ENCODE data around the gene NOL3. TPM values are rescaled to one million over a fixed set of nuclear protein-coding genes. Genes with fewer than 3 reads are reported as not detected.

Gene NOL3
- total and polyA plus RNA-seq, 2 donors (not counting 3 experiments of a cell fraction or from before 2014, with no cell fraction given), result 16.0 to 19.4 TPM

DNA sequence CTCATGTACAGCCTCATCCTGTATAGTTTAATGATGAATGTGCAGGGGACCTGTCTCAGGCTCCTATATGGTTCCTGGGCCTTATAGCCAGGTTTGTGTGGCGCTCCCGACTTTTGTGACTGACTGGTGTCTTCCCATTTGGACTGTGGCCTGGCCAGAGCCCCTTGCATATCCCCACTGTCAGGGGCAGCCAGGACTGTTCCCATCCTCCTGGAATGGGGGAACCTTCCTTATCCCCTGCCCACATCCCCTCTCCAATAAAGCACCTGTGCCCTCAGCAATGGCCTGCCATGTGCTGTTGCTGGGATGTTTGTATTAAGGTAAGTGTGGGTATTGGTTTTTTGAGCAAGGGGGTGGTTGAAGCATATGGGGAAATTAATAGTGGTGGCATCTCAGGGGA, 22.1 kb upstream of the NOL3 start:
- no peak for FAIRE-seq
- CTCF ChIA-PET, result interaction anchor here (1.0 to 1.5 kb wide), 2 partner anchors 37 to 66 kb away, joined by 3 to 4 read pairs; no protein-coding TSS in a partner anchor

More for the DNA sequence above, 22.1 kb upstream of the NOL3 start:
- Histone ChIP-seq H4K20me1 (replicated peaks; ENCODE audit: control insufficient read depth, extremely low read depth, insufficient read depth, low read length) (no peaks in the 10 kb centered on the region), H3K79me2 (ENCODE audit: control insufficient read depth, insufficient read depth, low read length) (no peaks in the 10 kb centered on the region), H3K27ac (ENCODE audit: insufficient read depth, low read depth, low read length) (no peak overlapping the region), H3K4me2 (ENCODE audit: insufficient read depth, low read length) (no peak overlapping the region), H3K9ac (replicated peaks; ENCODE audit: extremely low read depth, insufficient read depth, low read length) (no peak overlapping the region), H3K4me1 (ENCODE audit: control insufficient read depth, extremely low read depth, insufficient read depth, low read length) (peaks cover 3% of the 10 kb centered on the region), H3K9me3 (replicated peaks; ENCODE audit: control insufficient read depth, insufficient read depth, low read length) (no peaks in the 10 kb centered on the region), H3K9me1 (replicated peaks; ENCODE audit: control insufficient read depth, extremely low read depth, insufficient read depth, low read length) (no peaks in the 10 kb centered on the region), H3K36me3 (ENCODE audit: control insufficient read depth in 2 of 2, extremely low read depth in 1 of 2, insufficient read depth in 2 of 2, low read length in 2 of 2) (peaks cover 2 to 37% of the 10 kb centered on the region in 2 experiments), H3K27me3 (ENCODE audit: control insufficient read depth in 2 of 2, insufficient read depth in 2 of 2, low read length in 2 of 2) (peaks cover 0 to 5% of the 10 kb centered on the region in 2 experiments), H3K4me3 (replicated peaks in 1 of 3; ENCODE audit: insufficient read depth in 1 of 3, low read depth in 1 of 3, low read length in 3 of 3) (no peak overlapping the region), H2AFZ (ENCODE audit: low read depth, low read length) (no peak overlapping the region)
- intact Hi-C loops (cut with micrococcal nuclease) (no loop called here), dilution Hi-C loops (cut with MboI; ENCODE audit: extremely low pct_ligation_motif_present, low sequenced_read_pairs) (no loop called here)
- BruUV-seq (replicated peaks), result no TSS peak
- POLR2A ChIA-PET, result no interaction called here
- DNase-seq (ENCODE audit: low read depth, low spot score), result no peak
- TF ChIP-seq EZH2 (IDR thresholded peaks at IDR 0.05; ENCODE audit: borderline replicate concordance, low read depth, low read length, severe bottlenecking), result no peak
- TF ChIP-seq GATA2 (IDR thresholded peaks at IDR 0.05; ENCODE audit: insufficient read depth, insufficient read length, low read depth, low read length), result no peak
- TF ChIP-seq POLR2AphosphoS5 (IDR thresholded peaks at IDR 0.05; ENCODE audit: insufficient read depth, low read depth, low read length), result no peak
- no peak for TF ChIP-seq FOS (IDR thresholded peaks at IDR 0.05; ENCODE audit: borderline replicate concordance, insufficient read depth, low read length)
- no peak for TF ChIP-seq POLR2A (IDR thresholded peaks at IDR 0.05; ENCODE audit: low read depth, low read length)
- no peak for TF ChIP-seq CTCF (IDR thresholded peaks at IDR 0.05; ENCODE audit: extremely low read depth in 1 of 2, insufficient read depth in 1 of 2, low read depth in 1 of 2, low read length in 2 of 2)
- no peak for TF ChIP-seq MYC (IDR thresholded peaks at IDR 0.05; ENCODE audit: low read depth, low read length)
- TF ChIP-seq JUN (IDR thresholded peaks at IDR 0.05; ENCODE audit: borderline replicate concordance, insufficient read depth, insufficient read length, low read depth), result no peak
- TF ChIP-seq MAX (IDR thresholded peaks at IDR 0.05; ENCODE audit: insufficient read depth, insufficient read length), result no peak
